Liver (tissue), 9 donors: Measurements from ENCODE around the gene NOL6. TPM values are rescaled to one million over a fixed set of nuclear protein-coding genes. Genes with fewer than 3 reads are reported as not detected.
"Not testable (repeated sequence)": the region's sequence is repeated elsewhere in the genome, so short reads cannot be mapped to it uniquely, and the experiment has no call there.

Source experiments
- DNase-seq: peaks from one replicate; pipeline ENCODE4 v3.0.0-alpha.2; 2017; ENCODE audit warnings: low spot score
- H3K27ac ChIP-seq, 2 donors: one replicate each; pipeline ENCODE4 v1.7.0; 2013; ENCODE audit warnings: inconsistent platforms in 2 of 2, low read length in 2 of 2, control low read depth in 1 of 2, low read depth in 1 of 2, mild to moderate bottlenecking in 1 of 2
- H3K27me3 ChIP-seq, 4 donors: one replicate each; pipeline versions ENCODE4 v1.6.1 to v1.7.0; 2013; ENCODE audit warnings: low read length in 3 of 4, inconsistent platforms in 1 of 4, mild to moderate bottlenecking in 1 of 4, moderate library complexity in 1 of 4; ENCODE audit not compliant: control insufficient read depth in 4 of 4, insufficient read depth in 4 of 4
- H3K36me3 ChIP-seq, 4 donors: one replicate each; pipeline versions ENCODE4 v1.6.1 to v1.7.0; 2013; ENCODE audit warnings: low read length in 3 of 4, mild to moderate bottlenecking in 3 of 4, low read depth in 1 of 4, moderate library complexity in 1 of 4; ENCODE audit not compliant: control insufficient read depth in 4 of 4, insufficient read depth in 3 of 4
- H3K4me1 ChIP-seq, 4 donors: one replicate each; pipeline versions ENCODE4 v1.6.1 to v1.7.0; 2013; ENCODE audit warnings: low read length in 3 of 4, mild to moderate bottlenecking in 3 of 4, moderate library complexity in 1 of 4; ENCODE audit not compliant: control insufficient read depth in 4 of 4, insufficient read depth in 4 of 4
- H3K4me3 ChIP-seq, 3 donors: one replicate each; pipeline versions ENCODE4 v1.6.1 to v1.7.0; 2013; ENCODE audit warnings: low read length in 3 of 3, control low read depth in 1 of 3, low read depth in 1 of 3, mild to moderate bottlenecking in 1 of 3
- H3K9ac ChIP-seq, 2 donors: one replicate each; pipeline ENCODE4 v1.7.0; 2013; ENCODE audit warnings: low read length in 2 of 2, mild to moderate bottlenecking in 2 of 2, moderate library complexity in 2 of 2, control low read depth in 1 of 2, low read depth in 1 of 2
- H3K9me3 ChIP-seq, 4 donors: one replicate each; pipeline versions ENCODE4 v1.6.1 to v1.7.0; 2013; ENCODE audit warnings: low read length in 3 of 4; ENCODE audit not compliant: control insufficient read depth in 4 of 4
- ATF3 ChIP-seq: IDR thresholded peaks from 2 replicates; pipeline ENCODE4 v1.6.1; 2016; ENCODE audit warnings: antibody characterized with exemption
- EGR1 ChIP-seq, 2 donors: IDR thresholded peaks; 2 replicates each; pipeline ENCODE4 v1.6.1; 2016 to 2018; ENCODE audit warnings: antibody characterized with exemption in 2 of 2, low read depth in 2 of 2
- GABPA ChIP-seq, 2 donors: IDR thresholded peaks in 1 of 2; conservative IDR thresholded peaks in 1 of 2; 2 replicates each; pipeline ENCODE4 v1.6.1; 2016; ENCODE audit warnings: antibody characterized with exemption in 2 of 2, mild to moderate bottlenecking in 1 of 2, moderate library complexity in 1 of 2
- HNF4A ChIP-seq, 2 donors: conservative IDR thresholded peaks; 2 replicates each; pipeline ENCODE4 v1.6.1; 2016; ENCODE audit warnings: antibody characterized with exemption in 2 of 2, mild to moderate bottlenecking in 2 of 2
- HNF4G ChIP-seq: IDR thresholded peaks from 2 replicates; pipeline ENCODE4 v1.6.1; 2016; ENCODE audit warnings: antibody characterized with exemption
- MAX ChIP-seq: IDR thresholded peaks from 2 replicates; pipeline ENCODE4 v1.6.1; 2016; ENCODE audit warnings: antibody characterized with exemption
- NR2F2 ChIP-seq: IDR thresholded peaks from 2 replicates; pipeline ENCODE4 v1.6.1; 2016; ENCODE audit warnings: antibody characterized with exemption
- RAD21 ChIP-seq, 2 donors: IDR thresholded peaks; 2 replicates each; pipeline ENCODE4 v1.6.1; 2016; ENCODE audit warnings: antibody characterized with exemption in 2 of 2, mild to moderate bottlenecking in 2 of 2
- REST ChIP-seq: IDR thresholded peaks from 2 replicates; pipeline ENCODE4 v1.6.1; 2016; ENCODE audit warnings: antibody characterized with exemption, mild to moderate bottlenecking
- RXRA ChIP-seq, 2 donors: IDR thresholded peaks; 2 replicates each; pipeline ENCODE4 v1.6.1; 2017 to 2018; ENCODE audit warnings: antibody characterized with exemption in 2 of 2, mild to moderate bottlenecking in 1 of 2
- SP1 ChIP-seq: IDR thresholded peaks from 2 replicates; pipeline ENCODE4 v1.6.1; 2018; ENCODE audit warnings: antibody characterized with exemption, mild to moderate bottlenecking
- TAF1 ChIP-seq: conservative IDR thresholded peaks from 2 replicates; pipeline ENCODE4 v1.6.1; 2016; ENCODE audit warnings: antibody characterized with exemption, mild to moderate bottlenecking
- YY1 ChIP-seq: IDR thresholded peaks from 2 replicates; pipeline ENCODE4 v1.6.1; 2016; ENCODE audit warnings: antibody characterized with exemption, mild to moderate bottlenecking
- WGBS: extraction: QIAGEN DNeasy Blood & Tissue Kit; methylation state at CpG from one replicate; pipeline ENCODE4 v1.1.7; 2013; 5-methylcytosine and 5-hydroxymethylcytosine counted together
- polyA plus RNA-seq, 2 donors: library from polyadenylated mRNA; stranded (reverse) in 1 of 2; unstranded in 1 of 2; fragments of 200-250 nt in 1 of 2; fragments of >200 nt in 1 of 2; fragmentation: Nextera tagmentation in 1 of 2; extraction: Ambion mirVana in 1 of 2; gene quantifications; one replicate each; pipeline versions ENCODE4 v1.2.1 to v1.2.3, GENCODE V29; 2013 to 2015
- total RNA-seq, 2 donors: library from RNA; depleted of rRNA; stranded (reverse); fragments of >200 nt; gene quantifications; one replicate each; pipeline ENCODE4 v1.2.3, GENCODE V29; 2014
- donor health status: healthy.
- donor health status: healthy.
- donor health status: healthy.
- donor health status: healthy.
- donor health status: healthy.

NOL6 gene
- total RNA-seq, result 10 to 100 TPM; 10.6 to 20.2 TPM
- 10 to 100 TPM in 1 of 2 donors, 1 to 10 TPM in 1; 8.8 to 16.9 TPM for polyA plus RNA-seq

- peak within 1 kb of the TSS; percentile 77 to 98 (median 97) for H3K4me3 ChIP-seq
- peak within 1 kb of the TSS; percentile 18 to 66 for H3K27ac ChIP-seq
- H3K27me3 ChIP-seq, result no peaks in the 10 kb centered on the region
- under 1% methylated on average over 32 of the region's 32 CpGs for WGBS
- H3K9ac ChIP-seq, result peak within 1 kb of the TSS; percentile 73 to 91
- TF ChIP-seq REST (peak; percentile 67), YY1 (peak; percentile 83), NR2F2 (no peak), EGR1 (IDR thresholded peaks at IDR 0.05; ENCODE audit: low read depth in 2 of 2) (peak in 1 of 2 donors; percentile 62), TAF1 (peak; percentile 98), HNF4G (no peak), RAD21 (IDR thresholded peaks at IDR 0.05) (peak; percentile 34 to 41), ATF3 (no peak), MAX (peak; percentile 97), SP1 (peak; percentile 96), HNF4A (conservative IDR thresholded peaks at IDR 0.05) (peak; percentile 71 to 75), RXRA (IDR thresholded peaks at IDR 0.05) (peak; percentile 29 to 53), GABPA (IDR thresholded peaks at IDR 0.05 in 1 of 2, conservative IDR thresholded peaks at IDR 0.05 in 1 of 2) (peak; percentile 71 to 99)
- DNase-seq, result peak; percentile 98
- no peaks in the 10 kb centered on the region for H3K9me3 ChIP-seq
- H3K36me3 ChIP-seq, result peaks cover 9 to 27% (median 16%) of the 10 kb centered on the region in 4 donors
- peaks cover 3 to 20% (median 14%) of the 10 kb centered on the region in 4 donors for H3K4me1 ChIP-seq
These were observed at the start of gene NOL6 for GRCh38 chr9:33473643-33474352. Gene NOL6 (minus strand): TSS chr9:33473924. CDS start chr9:33473842, 82 bp downstream.

- not testable (repeated sequence) for H3K27ac ChIP-seq, H3K9me3 ChIP-seq, H3K27me3 ChIP-seq, H3K4me3 ChIP-seq, H3K9ac ChIP-seq, H3K36me3 ChIP-seq, DNase-seq
- H3K4me1 ChIP-seq, result peaks cover 5 to 16% (median 9%) of the 10 kb centered on the region in 4 donors
- 76% methylated on average over 6 of the region's 6 CpGs for WGBS
These were observed 48.1 kb upstream of the NOL6 start for GRCh38 chr9:33521861-33522260.

GRCh38 chr9:33517934-33518577 lies 44.3 kb upstream of the NOL6 start:
- 49% methylated on average over 6 of the region's 6 CpGs for WGBS
- H3K36me3 ChIP-seq, H3K9me3 ChIP-seq, H3K27ac ChIP-seq, H3K9ac ChIP-seq, DNase-seq, H3K4me1 ChIP-seq, H3K27me3 ChIP-seq, H3K4me3 ChIP-seq: not testable (repeated sequence)
